WTC11 (cell line): ENCODE measurements around the gene NACA. TPM values are rescaled to one million over a fixed set of nuclear protein-coding genes. Genes with fewer than 3 reads are reported as not detected.

Source experiments
- ATAC-seq: fragments of 200-7000 bp; cut with Tn5 transposase; 2 replicates; pipeline ENCODE4 v1.10.0; 2021; ENCODE audit warnings: mild to moderate bottlenecking, moderate library complexity
- CTCF ChIA-PET: fragments of 300-600 bp; sonication (Branson Sonifier 250); formaldehyde crosslinking; loops from one replicate; lab custom pipeline; 2021; ENCODE audit warnings: antibody characterized with exemption; lab: Charles Lee
- POLR2A ChIA-PET: fragments of 350-600 bp; sonication (Branson Sonifier 250); formaldehyde crosslinking; loops from one replicate; lab custom pipeline; 2021; ENCODE audit warnings: antibody characterized with exemption; lab: Charles Lee
- DNase-seq: peaks from one replicate; pipeline ENCODE4 v3.0.0; 2021; ENCODE audit warnings: low spot score
- H3K27ac Mint-ChIP-seq: 2 replicates; pipeline ENCODE4 v1.8.0; 2021; ENCODE audit warnings: mixed read lengths
- H3K27me3 Mint-ChIP-seq: 2 replicates; pipeline ENCODE4 v1.8.0; 2021; ENCODE audit warnings: low read depth, mild to moderate bottlenecking, moderate library complexity, mixed read lengths
- H3K36me3 Mint-ChIP-seq: 2 replicates; pipeline ENCODE4 v1.8.0; 2021; ENCODE audit warnings: mixed read lengths
- H3K4me1 Mint-ChIP-seq: 2 replicates; pipeline ENCODE4 v1.8.0; 2022; ENCODE audit warnings: mixed read lengths
- H3K4me3 Mint-ChIP-seq: 2 replicates; pipeline ENCODE4 v1.8.0; 2021; ENCODE audit warnings: mild to moderate bottlenecking, moderate library complexity, mixed read lengths
- H3K9me3 Mint-ChIP-seq: 2 replicates; pipeline ENCODE4 v1.8.0; 2021; ENCODE audit warnings: mixed read lengths
- AFF4 ChIP-seq: sonication (generic); formaldehyde crosslinking; IDR thresholded peaks from 2 replicates; pipeline ENCODE4 v1.8.1; 2023; ENCODE audit warnings: mild to moderate bottlenecking, missing genetic modification reagents, borderline replicate concordance
- ESRRA ChIP-seq: sonication (generic); formaldehyde crosslinking; IDR thresholded peaks from 2 replicates; pipeline ENCODE4 v1.8.1; 2022; ENCODE audit warnings: mild to moderate bottlenecking, missing genetic modification reagents, borderline replicate concordance
- HMGA2 ChIP-seq: fragments of 250-450 bp; sonication (Bioruptor Pico); IDR thresholded peaks from 2 replicates; pipeline ENCODE4 v1.4.0; 2021; ENCODE audit warnings: mild to moderate bottlenecking, moderate library complexity
- IRF2 ChIP-seq: sonication (generic); formaldehyde crosslinking; IDR thresholded peaks from 2 replicates; pipeline ENCODE4 v1.8.0; 2022; ENCODE audit warnings: low read depth, missing genetic modification reagents, borderline replicate concordance
- JAZF1 ChIP-seq: fragments of 250-450 bp; sonication (Bioruptor Pico); IDR thresholded peaks from 2 replicates; pipeline ENCODE4 v1.9.0; 2021; ENCODE audit warnings: moderate library complexity, mild to moderate bottlenecking, inconsistent platforms
- JUN ChIP-seq: sonication (generic); formaldehyde crosslinking; IDR thresholded peaks from 2 replicates; pipeline ENCODE4 v1.8.0; 2023; ENCODE audit warnings: mild to moderate bottlenecking, missing genetic modification reagents
- NR2C2 ChIP-seq: sonication (generic); formaldehyde crosslinking; IDR thresholded peaks from 2 replicates; pipeline ENCODE4 v1.8.0; 2022; ENCODE audit warnings: mild to moderate bottlenecking, missing genetic modification reagents
- TEAD1 ChIP-seq: sonication (generic); formaldehyde crosslinking; IDR thresholded peaks from 2 replicates; pipeline ENCODE4 v1.8.0; 2022; ENCODE audit warnings: mild to moderate bottlenecking, missing genetic modification reagents
- ZNF121 ChIP-seq: sonication (generic); formaldehyde crosslinking; IDR thresholded peaks from 2 replicates; pipeline ENCODE4 v1.8.0; 2023; ENCODE audit warnings: missing genetic modification reagents
- ZNF281 ChIP-seq: sonication (generic); formaldehyde crosslinking; IDR thresholded peaks from 2 replicates; pipeline ENCODE4 v1.8.0; 2023; ENCODE audit warnings: mild to moderate bottlenecking, missing genetic modification reagents
- ZNF396 ChIP-seq: fragments of 250-450 bp; sonication (Bioruptor Pico); IDR thresholded peaks from 2 replicates; pipeline ENCODE4 v1.8.0; 2021; ENCODE audit warnings: mild to moderate bottlenecking, moderate library complexity, borderline replicate concordance
- ZNF532 ChIP-seq: fragments of 250-450 bp; sonication (Bioruptor Pico); IDR thresholded peaks from 2 replicates; pipeline ENCODE4 v1.9.0; 2021; ENCODE audit warnings: mild to moderate bottlenecking, borderline replicate concordance
- total RNA-seq: library from RNA; stranded (reverse); gene quantifications from 3 replicates; pipeline ENCODE4 v1.2.3, GENCODE V29; 2021

The NACA gene
- total RNA-seq, 1 experiment from 2014 or later: 987 TPM

GRCh38 chr12:56684745-56685359 is 40.2 kb downstream of the NACA start (continued):
- TF ChIP-seq ZNF532 (CRISPR knock-in tag): no peak
- TF ChIP-seq JUN: no peak
- TF ChIP-seq IRF2 (CRISPR knock-in tag): no peak
- TF ChIP-seq JAZF1: no peak
- TF ChIP-seq ZNF396 (CRISPR knock-in tag): no peak
- TF ChIP-seq TEAD1 (CRISPR knock-in tag): no peak
- TF ChIP-seq HMGA2 (CRISPR knock-in tag): no peak

GRCh38 chr12:56682323-56682722 is 42.8 kb downstream of the NACA start:
- ATAC-seq: no peak
- peaks cover 41% of the 10 kb centered on the region for H3K4me1 Mint-ChIP-seq
- no peak overlapping the region for H3K4me3 Mint-ChIP-seq
- no peaks in the 10 kb centered on the region for H3K9me3 Mint-ChIP-seq
- H3K27ac Mint-ChIP-seq: peak overlapping the region; percentile 92
- TF ChIP-seq AFF4 (no peak), ESRRA (no peak), ZNF121 (CRISPR knock-in tag) (peak; percentile 84; the same call in 1 of the 2 replicates), ZNF281 (CRISPR knock-in tag) (no peak), NR2C2 (CRISPR knock-in tag) (no peak)
- POLR2A ChIA-PET: interaction anchor here (0.8 kb wide), 1 partner anchor 43 kb away, joined by 3 read pairs; the partner anchor contains the start of gene NACA
- peaks cover 53% of the 10 kb centered on the region for H3K36me3 Mint-ChIP-seq
- H3K27me3 Mint-ChIP-seq: no peaks in the 10 kb centered on the region; the same call in 1 of the 2 replicates
- CTCF ChIA-PET: interaction anchor here (2.2 kb wide), 1 partner anchor 46 kb away, joined by 8 read pairs; no protein-coding TSS in a partner anchor
- no peak for DNase-seq
